Pancreas (tissue), 10 donors: ENCODE results near the gene VMP1. TPM values are rescaled to one million over a fixed set of nuclear protein-coding genes. Genes with fewer than 3 reads are reported as not detected.
"Not testable (repeated sequence)": the region's sequence is repeated elsewhere in the genome, so short reads cannot be mapped to it uniquely, and the experiment has no call there.

Experiments used
- ATAC-seq, 4 donors: fragments of 200-7000 bp; cut with Tn5 transposase; one replicate each; pipeline versions ENCODE4 v1.8.0 to v1.9.1; 2020; ENCODE audit warnings: mild to moderate bottlenecking in 4 of 4, moderate library complexity in 4 of 4
- DNase-seq, 6 donors: peaks; one replicate each; pipeline ENCODE4 v3.0.0-alpha.2; 2020
- FAIRE-seq: peaks from 2 replicates; lab custom pipeline; 2012; peaks lifted over from hg19 to GRCh38; lab: Jason Lieb, UNC
- H3K27ac ChIP-seq, 4 donors: fragments of 200-600 bp; sonication (generic); 1 replicate in 3 of 4; 2 replicates in 1 of 4; pipeline versions ENCODE4 v1.5.0 to v1.8.0; 2020
- H3K27me3 ChIP-seq, 4 donors: fragments of 200-600 bp; one replicate each; pipeline ENCODE4 v1.8.0; 2021
- H3K36me3 ChIP-seq, 3 donors: fragments of 200-600 bp; sonication (generic) in 1 of 3; one replicate each; pipeline versions ENCODE4 v1.5.0 to v1.8.0; 2020 to 2021
- H3K4me1 ChIP-seq, 3 donors: fragments of 200-600 bp; one replicate each; pipeline ENCODE4 v1.8.0; 2021
- H3K4me3 ChIP-seq, 4 donors: fragments of 200-600 bp; sonication (generic) in 2 of 4; one replicate each; pipeline versions ENCODE4 v1.5.0 to v1.8.0; 2020 to 2021
- H3K9me3 ChIP-seq, 4 donors: fragments of 200-600 bp; one replicate each; pipeline ENCODE4 v1.8.0; 2021
- CTCF ChIP-seq, 4 donors: fragments of 200-600 bp; sonication (generic) in 3 of 4; IDR thresholded peaks; one replicate each; pipeline versions ENCODE4 v1.5.0 to v1.8.0; 2021; ENCODE audit warnings: antibody characterized with exemption in 4 of 4
- WGBS, 2 donors: extraction: QIAGEN DNeasy Blood & Tissue Kit; methylation state at CpG; one replicate each; pipeline ENCODE4 v1.1.7; 2013; 5-methylcytosine and 5-hydroxymethylcytosine counted together
- intact Hi-C, 3 donors: fragments of 100-400 bp; cut with DNase I; formaldehyde crosslinking; loops; one replicate each; pipeline versions ENCODE4 v1.11.1 to v1.14.2; 2022
- polyA plus RNA-seq, 2 donors: library from polyadenylated mRNA; stranded (reverse); fragments of 200-250 nt; gene quantifications; one replicate each; pipeline ENCODE4 v1.2.3, GENCODE V29; 2013
- total RNA-seq, 6 donors: library from RNA; stranded (reverse); fragmentation: NEBNext Ultra II Directional in 4 of 6; extraction: Animal tissue kit (Norgen Biotek cat#: 25700) in 4 of 6; gene quantifications; one replicate each; pipeline versions ENCODE4 v1.2.1 to v1.2.4, GENCODE V29; 2021 to 2023
- donor health status: healthy with polysubstance abuse.
- donor health status: DM: no; HTN: no; CAD: no; lungs with moderate emphysema.
- donor health status: DM: no; HTN: no; CAD: no.
- donor health status: control.
- donor health status: control.
- donor health status: Bipolar disorder and iron deficiency.
- donor health status: DM: yes; HTN: yes; CAD: no.
- donor health status: DM: no; HTN: no; CAD: no.
- donor health status: DM: no; HTN: no; CAD: no.
- donor health status: DM: yes; HTN: yes; CAD: no.

Gene VMP1
- total and polyA plus RNA-seq, 8 donors, result 55.5 to 177 (median 91.8) TPM

GRCh38 chr17:59757470-59757869 lies 50.0 kb downstream of the VMP1 start:
- no peaks in the 10 kb centered on the region for H3K36me3 ChIP-seq
- FAIRE-seq (no peak), ATAC-seq (no peak), DNase-seq (no peak)
- H3K4me1 ChIP-seq, result peaks cover 4 to 51% (median 31%) of the 10 kb centered on the region in 3 donors
- no peak for TF ChIP-seq CTCF (IDR thresholded peaks at IDR 0.05)
- no peaks in the 10 kb centered on the region for H3K9me3 ChIP-seq
- peak overlapping the region in 2 of 4 donors; percentile 24 to 79 for H3K27ac ChIP-seq
- H3K4me3 ChIP-seq, result no peak overlapping the region
- intact Hi-C loops, result no loop called here
- no peaks in the 10 kb centered on the region for H3K27me3 ChIP-seq
- WGBS, 2 donors, result 35 to 42% methylated on average over 1 of the region's 1 CpG

GRCh38 chr17:59757881-59758385 lies 50.5 kb downstream of the VMP1 start:
- intact Hi-C loops, result no loop called here
- no peak for ATAC-seq
- no peaks in the 10 kb centered on the region for H3K9me3 ChIP-seq
- no peak for TF ChIP-seq CTCF (IDR thresholded peaks at IDR 0.05)
- no peak for FAIRE-seq
- peaks cover 4 to 54% (median 34%) of the 10 kb centered on the region in 3 donors for H3K4me1 ChIP-seq
- no peak for DNase-seq
- H3K4me3 ChIP-seq, result no peak overlapping the region
- no peaks in the 10 kb centered on the region for H3K27me3 ChIP-seq
- H3K36me3 ChIP-seq, result no peaks in the 10 kb centered on the region
- no peak overlapping the region for H3K27ac ChIP-seq
- 94 to 97% methylated on average over 2 of the region's 2 CpGs for WGBS, 2 donors

GRCh38 chr17:59758998-59759651 lies 51.7 kb downstream of the VMP1 start:
- FAIRE-seq, H3K4me3 ChIP-seq, H3K27ac ChIP-seq, H3K36me3 ChIP-seq, H3K27me3 ChIP-seq, intact Hi-C loops, DNase-seq, H3K9me3 ChIP-seq, ATAC-seq: not testable (repeated sequence)
- 97 to 98% methylated on average over 4 of the region's 4 CpGs for WGBS, 2 donors
- H3K4me1 ChIP-seq, result peaks cover 4 to 53% (median 39%) of the 10 kb centered on the region in 3 donors

GRCh38 chr17:59760160-59760559 lies 52.7 kb downstream of the VMP1 start:
- Histone ChIP-seq H3K27me3 (no peaks in the 10 kb centered on the region), H3K9me3 (no peaks in the 10 kb centered on the region), H3K27ac (no peak overlapping the region), H3K4me3 (no peak overlapping the region), H3K36me3 (no peaks in the 10 kb centered on the region), H3K4me1 (peaks cover 4 to 47% (median 40%) of the 10 kb centered on the region in 3 donors)
- no peak for TF ChIP-seq CTCF (IDR thresholded peaks at IDR 0.05)
- WGBS, 2 donors, result 93 to 98% methylated on average over 1 of the region's 1 CpG
- ATAC-seq (no peak), DNase-seq (no peak), FAIRE-seq (no peak)
- intact Hi-C loops, result no loop called here

GRCh38 chr17:59761385-59762048 lies 54.1 kb downstream of the VMP1 start:
- no peak for TF ChIP-seq CTCF (IDR thresholded peaks at IDR 0.05)
- 40 to 48% methylated on average over 3 of the region's 3 CpGs for WGBS, 2 donors
- DNase-seq, result no peak
- intact Hi-C loops, result no loop called here
- H3K36me3 ChIP-seq, result no peaks in the 10 kb centered on the region
- peak overlapping the region in 2 of 4 donors; percentile 72 to 80 for H3K27ac ChIP-seq
- FAIRE-seq, result no peak
- no peak overlapping the region for H3K4me3 ChIP-seq
- peaks cover 4 to 33% (median 28%) of the 10 kb centered on the region in 3 donors for H3K4me1 ChIP-seq
- peak in 3 of 4 donors; percentile 15 to 30 (median 16) for ATAC-seq
- H3K27me3 ChIP-seq, result no peaks in the 10 kb centered on the region
- H3K9me3 ChIP-seq, result no peaks in the 10 kb centered on the region
